GM19351 (cell line): Measurements from ENCODE around the gene DISC1.

Source experiments
- ATAC-seq: cut with Tn5 transposase; IDR thresholded peaks from one replicate; pipeline ENCODE4 v1.9.1; 2021; ENCODE audit warnings: mild to moderate bottlenecking, moderate library complexity; ENCODE audit not compliant: unreplicated experiment

The DISC1 gene

DNA sequence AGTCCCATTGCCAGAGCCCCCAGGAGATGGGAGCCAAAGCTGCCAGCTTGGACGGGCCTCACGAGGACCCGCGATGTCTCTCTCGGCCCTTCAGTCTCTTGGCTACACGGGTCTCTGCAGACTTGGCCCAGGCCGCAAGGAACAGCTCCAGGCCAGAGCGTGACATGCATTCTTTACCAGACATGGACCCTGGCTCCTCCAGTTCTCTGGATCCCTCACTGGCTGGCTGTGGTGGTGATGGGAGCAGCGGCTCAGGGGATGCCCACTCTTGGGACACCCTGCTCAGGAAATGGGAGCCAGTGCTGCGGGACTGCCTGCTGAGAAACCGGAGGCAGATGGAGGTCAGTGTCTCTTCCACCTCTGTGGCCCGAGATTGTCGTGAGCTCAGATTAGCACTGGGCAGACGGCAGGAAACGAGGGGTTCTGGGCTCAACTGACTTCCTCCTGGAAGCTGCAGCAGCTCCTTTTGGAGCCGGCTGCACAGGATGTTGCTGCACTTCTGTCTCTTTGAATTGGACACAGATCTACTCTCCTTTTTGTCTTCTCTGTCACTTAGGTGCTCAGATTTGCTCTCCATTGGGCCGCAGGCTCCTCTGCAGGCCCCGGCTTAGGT lies 68.0 kb downstream of the DISC1 start:
- ATAC-seq, result no peak

DNA sequence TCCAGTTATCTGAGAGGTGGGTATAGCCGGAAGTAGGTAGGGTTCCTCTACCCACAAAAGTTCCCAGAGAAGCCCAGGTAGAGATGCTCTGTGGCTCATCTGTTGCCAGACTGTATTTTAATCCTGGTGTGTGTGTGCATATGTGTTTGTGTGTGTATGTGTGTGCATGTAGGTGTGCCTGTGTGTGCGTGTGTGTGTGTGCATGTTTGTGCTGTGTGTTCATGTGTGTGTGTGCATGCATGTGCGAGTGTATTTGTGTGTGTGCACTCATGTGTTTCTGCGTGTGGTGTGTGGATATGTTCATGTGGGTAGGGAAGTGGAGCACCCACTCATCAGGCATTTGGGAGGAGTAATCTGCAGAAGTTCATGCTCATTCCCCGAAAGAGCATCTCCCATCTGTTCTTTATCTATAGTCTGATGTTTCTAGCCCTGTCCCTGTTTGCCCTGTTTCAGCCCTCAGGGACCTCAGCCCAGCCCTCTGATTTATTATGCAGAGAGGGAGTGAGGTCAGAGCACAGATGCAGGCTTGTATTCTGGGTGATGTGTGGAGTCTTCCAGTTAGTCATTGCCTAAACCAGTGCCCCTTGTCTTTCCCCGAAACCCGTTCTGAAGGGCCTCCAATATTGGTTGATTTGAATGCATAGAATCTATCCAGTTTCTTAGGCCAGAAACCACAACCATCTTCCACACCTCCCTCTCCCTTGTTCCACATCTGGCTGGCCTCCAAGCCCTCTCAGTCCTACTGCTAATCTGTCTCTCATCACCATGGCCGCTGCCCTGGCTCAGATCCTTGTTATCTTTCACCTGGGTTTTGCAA lies 69.1 kb downstream of the DISC1 start:
- ATAC-seq, result no peak

DNA sequence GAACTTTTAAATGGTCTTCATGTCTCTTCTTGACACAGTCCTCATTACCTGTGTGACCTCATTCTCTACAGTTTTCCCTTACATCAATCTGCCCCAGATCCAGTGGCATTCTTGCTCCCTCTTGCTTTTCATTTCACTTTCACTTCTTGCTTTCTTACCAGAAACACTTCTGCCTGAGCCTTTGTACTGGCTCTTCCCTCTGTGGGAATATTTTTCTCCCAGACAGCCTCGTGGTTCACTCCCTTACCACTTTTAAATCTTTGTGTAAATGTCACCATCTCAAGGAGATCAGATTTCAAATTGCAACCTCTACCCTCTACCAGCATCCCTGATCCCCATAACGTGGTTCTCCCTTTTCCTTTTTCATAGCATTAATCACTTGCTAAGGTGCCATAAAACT lies 73.2 kb downstream of the DISC1 start:
- ATAC-seq, result no peak

DNA sequence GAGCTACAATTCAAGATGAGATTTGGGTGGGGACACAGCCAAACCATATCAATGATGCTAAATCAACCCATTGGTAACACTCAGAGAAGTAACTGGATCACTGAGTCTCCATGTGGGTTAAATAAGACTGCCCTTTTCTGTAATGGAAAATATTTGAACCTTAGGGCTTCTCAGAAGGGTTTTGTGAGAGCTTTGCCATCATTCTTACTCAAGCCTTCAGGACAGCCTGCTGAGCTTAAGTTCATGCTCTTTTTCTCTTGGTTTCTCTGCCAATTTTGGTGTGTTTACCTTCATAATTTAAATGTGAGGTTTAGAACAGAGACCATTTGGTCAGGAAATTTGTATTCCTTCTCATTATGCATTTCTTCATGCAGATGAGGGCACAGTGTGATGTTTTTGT lies 74.7 kb downstream of the DISC1 start:
- ATAC-seq, result no peak

DNA sequence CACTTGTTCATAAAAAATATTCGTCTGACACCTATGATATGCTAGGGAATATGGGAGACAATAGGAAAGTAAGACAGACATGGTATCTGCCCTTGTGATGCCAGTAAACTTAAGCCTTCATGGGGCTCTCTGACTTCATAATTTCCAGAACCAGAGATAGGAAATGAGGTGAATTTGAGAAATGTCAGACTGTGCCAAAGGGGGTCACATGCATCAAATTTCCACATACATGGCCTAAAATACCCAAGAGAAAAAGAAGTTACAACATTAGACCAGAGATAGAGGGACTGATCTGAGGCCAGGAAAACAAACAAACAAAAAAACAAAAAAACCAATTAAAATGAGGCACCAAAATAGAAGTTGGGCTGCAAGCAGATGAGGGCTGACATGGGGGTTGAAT lies 75.7 kb downstream of the DISC1 start:
- ATAC-seq, result no peak

DNA sequence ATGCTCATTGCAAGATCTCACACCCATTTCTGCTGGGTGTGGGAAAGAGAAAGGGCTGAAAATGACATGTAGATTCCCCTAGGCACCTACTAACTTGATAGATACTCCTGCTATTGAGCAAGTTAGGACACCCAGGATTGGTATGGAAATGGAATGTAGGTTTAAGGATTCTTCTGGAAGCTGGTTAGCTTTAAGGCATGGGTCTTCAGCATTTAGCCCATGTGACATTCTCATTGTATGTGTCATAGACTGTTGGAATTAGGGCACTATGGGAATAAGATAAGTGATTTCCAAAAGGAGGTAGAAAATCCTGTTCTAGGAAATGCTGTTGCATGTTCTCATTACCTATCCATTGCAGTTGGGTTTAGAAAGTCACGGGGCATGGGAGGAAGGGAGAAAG lies 76.2 kb downstream of the DISC1 start:
- ATAC-seq, result no peak

DNA sequence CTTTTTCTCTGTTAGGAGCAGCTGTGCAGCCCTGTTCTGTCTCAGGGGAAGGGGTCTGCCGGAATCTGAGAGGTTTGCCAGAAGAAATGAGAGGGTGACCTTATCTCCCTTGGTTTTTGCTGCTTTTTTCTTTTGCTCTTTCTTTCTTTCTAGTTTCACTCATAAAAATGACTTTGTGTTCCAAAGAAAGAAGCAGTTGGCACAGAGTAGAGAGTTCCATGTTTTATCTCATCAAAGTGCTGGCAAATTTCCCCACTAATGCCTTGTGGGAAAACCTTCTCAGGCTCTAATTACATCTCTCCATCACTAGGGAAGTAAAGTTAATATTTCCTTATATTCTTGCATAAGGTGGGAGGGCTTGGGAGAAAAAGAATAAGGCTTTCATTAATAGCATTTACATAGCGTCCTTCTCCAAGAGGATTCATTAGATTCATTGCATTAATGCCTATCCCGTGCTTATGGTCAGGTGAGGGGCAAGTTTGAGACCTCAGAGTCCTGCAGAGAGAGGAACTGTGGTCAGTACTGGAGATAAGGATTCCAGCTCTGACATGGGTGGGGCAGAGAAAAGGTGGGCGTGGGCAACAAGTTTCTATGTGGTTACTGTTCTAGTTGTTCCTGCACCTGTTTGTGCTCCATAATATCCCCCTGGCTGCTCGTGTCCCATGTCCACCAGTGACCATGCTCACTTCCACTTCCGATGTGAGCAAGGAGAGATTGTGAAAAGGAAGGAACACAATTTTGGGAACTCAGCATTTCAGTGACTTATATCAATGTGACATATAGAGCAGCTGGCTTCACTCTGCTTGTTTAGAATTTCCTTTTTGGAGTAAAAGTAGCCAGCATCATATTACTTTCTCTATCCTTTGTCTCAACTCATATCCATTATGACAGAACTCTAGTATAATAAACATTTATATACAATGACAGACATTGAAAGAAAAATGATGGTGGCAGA lies 79.5 kb downstream of the DISC1 start:
- no peak for ATAC-seq

DNA sequence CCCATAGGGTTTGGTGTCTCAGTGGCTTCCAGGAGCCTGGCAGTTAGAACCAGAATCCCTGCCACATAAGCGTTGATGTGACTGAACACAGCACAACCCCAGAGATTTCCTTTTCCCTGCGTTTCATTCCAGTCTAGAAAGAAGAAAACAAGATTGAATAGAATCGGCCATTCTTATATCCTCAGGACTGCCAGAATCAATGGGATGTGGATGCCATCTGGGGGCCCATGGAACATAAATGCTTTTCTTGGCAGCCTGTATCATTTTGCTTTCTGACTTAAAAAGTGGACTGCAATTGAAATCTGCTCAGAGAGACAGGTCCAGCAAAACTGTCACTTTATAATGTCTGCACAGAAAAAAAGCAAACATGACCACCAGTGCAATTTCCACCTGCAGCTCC lies 80.3 kb downstream of the DISC1 start:
- no peak for ATAC-seq

DNA sequence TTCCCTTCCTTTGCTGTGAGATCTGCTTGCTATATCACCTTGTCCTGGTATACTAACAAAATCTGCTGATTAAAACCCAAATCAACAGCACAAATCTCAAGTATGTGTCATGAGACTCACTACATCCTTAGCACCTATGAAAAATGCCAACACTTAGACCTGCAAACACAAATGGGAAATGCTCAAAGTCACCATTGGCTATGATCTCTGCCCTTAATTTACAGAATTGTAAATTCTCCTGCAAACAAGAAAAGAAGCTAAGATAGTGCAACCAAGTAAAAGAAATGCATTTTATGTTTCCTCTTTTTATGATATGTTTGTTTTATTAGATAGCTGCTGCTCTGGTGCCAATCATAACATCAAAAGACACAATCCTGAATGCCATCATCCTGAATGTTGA lies 80.8 kb downstream of the DISC1 start:
- ATAC-seq, result no peak

DNA sequence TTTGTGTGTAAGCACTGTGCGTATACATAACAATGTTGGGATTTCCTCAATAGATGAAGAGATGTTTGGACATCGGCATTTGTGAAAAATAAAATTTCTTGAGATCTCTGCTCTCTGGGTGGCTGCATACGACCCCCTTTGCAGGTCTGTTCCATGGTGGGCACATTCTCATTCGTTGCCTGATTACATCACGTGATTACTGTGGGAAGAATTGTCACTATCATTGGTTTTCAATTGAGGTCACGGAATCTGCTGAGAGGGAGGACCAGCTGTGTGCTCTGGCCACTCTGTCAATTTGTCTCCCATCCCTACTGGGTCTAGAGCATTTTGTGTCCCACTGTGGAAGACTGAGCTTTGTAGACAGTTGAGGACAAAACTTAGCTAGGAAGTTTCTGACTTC lies 81.8 kb downstream of the DISC1 start:
- no peak for ATAC-seq

DNA sequence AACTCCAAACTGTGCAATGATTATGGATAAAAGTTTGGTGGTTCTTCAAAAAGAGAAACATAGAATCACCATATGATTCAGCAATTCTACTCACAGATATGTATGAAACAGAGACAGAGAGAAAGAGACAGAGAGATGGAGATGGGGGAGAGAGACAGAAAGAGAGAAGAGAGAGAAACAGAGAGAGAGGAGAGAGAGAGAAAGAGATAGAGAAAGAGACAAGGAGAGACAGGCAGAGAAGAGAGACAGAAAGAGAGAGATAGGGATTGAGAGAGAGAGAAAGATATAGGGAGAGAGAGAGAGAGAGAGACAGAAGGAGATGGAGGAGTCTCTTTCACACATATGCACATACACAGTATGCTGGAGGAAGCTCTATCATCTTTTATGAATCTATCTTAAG lies 87.8 kb downstream of the DISC1 start:
- ATAC-seq, result no peak

DNA sequence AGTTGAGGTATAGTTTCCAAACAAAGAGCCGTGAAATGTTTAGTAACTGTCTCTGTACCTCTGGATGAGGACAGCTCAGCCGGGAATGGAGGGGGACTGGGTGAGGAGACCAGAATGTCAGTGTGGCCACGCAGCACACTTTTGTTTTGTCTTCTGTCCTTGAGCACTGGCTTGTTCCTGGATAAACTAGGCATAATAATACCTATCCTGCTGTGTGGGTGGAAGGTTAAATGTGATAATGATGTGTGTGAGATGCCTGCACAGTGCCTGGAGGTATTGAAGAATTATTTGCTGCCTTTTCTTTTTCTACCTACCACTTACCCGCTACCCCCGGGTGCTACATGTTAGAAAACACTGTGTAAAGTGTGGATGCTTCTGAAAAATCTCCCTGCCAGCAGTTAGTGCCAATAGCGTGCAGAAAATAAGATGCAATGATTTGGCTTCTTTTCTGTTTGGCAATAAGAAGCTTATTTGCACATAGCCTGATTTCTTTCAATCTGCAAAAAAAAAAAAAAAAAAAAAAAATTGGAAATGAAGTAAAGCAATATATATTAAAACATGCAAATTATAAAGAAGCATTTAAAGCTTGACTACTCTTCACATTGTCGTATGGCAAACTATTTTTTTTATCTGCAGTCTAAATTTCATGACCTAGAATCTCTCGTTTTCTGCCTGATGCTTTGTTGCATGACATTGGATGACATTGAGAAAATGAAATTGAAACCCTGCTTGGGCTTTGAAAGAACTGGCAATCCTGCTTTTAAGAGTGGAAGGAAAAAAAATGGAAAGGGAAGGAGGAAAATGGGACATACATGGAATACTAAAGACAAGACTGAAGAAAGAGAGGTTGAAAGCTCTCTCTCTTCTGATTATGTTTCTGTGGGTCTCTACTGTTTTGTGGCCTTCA lies 89.5 kb downstream of the DISC1 start:
- ATAC-seq, result no peak

DNA sequence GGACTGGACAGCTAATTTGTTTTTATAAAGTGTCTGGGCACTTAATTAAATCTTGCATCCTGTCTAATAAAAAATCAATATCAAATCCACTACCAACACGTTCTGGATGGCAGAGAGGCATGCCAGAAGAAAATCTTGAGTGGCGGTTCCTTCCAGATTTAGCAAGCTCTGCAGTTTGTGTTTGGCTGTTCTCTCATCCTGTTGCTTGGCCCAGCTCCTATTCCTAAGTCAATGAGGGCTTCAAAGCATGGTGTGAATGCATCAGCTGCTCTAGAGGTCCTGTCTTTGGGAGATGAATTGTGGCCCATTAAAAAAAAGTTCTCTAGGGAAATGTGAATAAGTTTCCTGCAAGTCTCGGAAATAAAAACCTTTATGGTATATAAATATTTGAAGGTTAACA lies 90.3 kb downstream of the DISC1 start:
- ATAC-seq, result no peak

DNA sequence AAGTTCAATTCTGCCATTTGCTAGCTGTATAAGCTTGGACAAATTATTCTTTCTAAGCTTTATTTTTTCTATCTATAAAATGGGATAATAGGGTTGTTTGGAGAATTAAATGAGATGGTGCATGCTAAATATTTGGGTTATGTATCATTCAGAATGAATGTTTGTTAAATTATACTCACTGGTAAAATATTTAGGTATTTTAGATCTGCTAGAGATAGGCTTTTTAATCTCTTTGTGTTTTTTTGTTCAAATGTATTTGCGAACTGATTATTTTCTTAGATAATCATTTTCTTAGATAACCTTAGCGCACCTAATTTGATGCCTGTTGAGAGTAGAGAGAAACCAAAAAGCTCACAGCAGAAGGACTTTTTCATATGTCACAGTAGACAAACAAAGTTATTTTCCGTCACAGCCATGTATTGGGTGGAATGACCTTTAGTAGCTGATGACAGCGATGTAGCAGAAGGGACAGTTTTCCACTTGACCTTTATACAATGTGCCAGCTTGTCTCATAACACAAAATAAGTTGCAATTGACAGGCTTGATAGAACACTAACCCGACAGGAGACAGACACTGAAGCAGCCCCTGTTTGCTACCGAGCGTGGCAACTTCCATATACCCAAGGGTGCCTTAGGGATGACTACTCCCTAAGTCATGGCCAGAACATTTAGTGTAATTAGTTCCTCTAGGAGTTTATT lies 93.0 kb downstream of the DISC1 start:
- no peak for ATAC-seq

DNA sequence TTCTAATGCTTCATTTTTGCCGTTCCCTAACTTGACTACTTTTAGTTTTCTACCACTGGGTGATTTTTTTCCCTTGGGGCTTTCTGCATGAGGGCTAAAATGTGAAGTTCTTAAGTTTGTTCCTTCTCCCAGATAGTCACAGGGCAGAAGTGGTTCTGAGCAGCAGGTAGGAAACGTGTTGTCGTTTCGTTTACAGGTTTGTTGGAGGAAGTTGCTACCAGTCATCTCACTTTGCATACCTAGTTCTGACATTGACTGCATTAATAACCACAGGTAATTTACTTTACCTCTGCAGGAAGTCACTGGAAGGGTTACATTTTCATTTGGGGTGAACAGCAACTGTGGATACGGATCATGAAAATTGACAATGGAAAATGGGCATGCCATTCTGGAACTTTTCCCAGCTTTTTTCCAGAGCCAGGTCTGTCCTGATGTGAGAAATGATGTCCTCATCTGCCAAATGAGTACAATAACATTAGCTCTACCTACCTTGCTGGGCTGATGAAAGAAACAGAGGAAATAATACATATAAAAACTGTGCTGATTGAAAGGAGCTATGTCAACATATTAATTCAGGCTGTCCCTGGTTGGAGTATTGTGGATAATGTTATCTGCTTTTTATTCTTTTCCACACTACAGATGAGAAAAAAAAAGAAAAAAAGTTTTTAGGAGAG lies 94.2 kb downstream of the DISC1 start:
- ATAC-seq, result no peak

DNA sequence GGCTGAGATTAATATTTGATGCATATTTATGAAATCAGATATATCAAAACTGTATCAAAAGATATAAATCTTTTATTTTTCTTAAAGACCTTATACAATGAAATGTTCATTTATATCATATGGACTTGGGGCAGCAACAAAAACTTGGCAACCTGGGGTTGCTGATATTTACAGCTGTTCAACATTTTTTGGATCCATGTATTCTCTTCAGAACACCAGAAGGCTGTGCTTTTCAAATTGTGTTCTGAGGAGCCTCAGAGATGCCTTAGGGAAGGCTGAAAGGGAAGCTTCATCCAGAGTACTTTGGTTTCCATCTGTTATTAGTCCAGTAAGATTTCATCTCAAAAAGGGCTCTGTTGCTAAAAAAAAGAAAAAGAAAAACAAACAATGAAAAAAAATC lies 94.8 kb downstream of the DISC1 start:
- ATAC-seq, result no peak

DNA sequence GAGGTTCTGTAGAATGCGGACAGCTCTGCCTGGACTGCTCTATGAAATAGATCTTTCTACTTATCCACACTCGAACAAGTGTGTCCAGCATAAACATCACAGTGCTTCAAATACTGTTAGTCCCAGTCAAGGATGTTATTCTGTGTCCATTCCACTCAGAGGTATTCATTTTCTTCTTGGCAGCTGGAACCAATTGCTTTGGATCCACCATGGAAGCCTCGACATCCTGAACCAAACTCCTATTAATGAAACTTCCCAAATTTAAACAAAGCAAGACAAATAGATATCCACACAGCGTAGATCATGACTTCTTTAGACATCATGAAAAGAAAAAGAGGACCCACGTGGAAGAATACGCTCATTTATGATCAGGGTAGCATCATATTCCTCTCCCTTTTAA lies 95.8 kb downstream of the DISC1 start:
- ATAC-seq, result no peak

DNA sequence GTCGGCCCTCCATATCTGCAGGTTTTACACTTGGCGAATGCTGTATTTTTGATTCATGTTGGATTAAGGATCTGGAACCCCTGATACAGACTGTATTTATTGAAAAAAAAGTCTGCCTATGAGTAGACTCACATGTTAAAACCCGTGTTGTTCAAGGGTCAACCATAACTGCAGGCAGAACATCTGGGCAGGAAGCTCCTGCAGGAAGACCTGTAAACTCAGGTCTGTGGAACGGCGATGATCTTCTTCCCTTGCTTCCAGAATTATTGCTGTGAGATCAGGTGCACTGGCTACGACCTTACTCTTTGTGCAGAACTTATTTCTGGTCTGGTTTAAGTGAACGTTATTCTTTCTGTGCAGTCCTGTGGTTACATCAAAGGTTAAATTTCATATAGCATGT lies 96.6 kb downstream of the DISC1 start:
- ATAC-seq, result no peak

DNA sequence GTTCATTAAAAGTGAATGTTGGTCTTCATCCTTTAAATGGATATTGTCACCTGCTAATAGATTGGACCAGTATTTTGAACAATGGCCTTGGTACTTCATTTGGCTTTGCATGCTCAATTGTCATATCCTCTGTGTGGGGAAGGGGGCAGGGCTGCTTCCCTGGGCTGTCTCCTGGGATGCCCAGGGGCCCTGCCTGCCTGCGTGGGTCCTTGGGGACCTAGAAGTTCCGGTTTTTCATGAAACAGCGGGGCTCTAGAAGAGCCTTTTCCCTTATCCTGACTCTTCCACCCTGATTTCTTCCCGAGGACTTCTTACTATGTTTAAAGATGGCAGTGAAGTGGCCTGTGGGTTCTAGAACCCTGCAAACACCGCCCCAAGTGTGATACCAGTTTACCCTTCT lies 97.5 kb downstream of the DISC1 start:
- no peak for ATAC-seq
